ENCODE measurements around the gene ARAP2. TPM values are rescaled to one million over a fixed set of nuclear protein-coding genes. Genes with fewer than 3 reads are reported as not detected.

ARAP2 gene
- total and polyA plus RNA-seq, 2 donors (not counting 3 experiments of a cell fraction or from before 2014, with no cell fraction given) = not detected

DNA sequence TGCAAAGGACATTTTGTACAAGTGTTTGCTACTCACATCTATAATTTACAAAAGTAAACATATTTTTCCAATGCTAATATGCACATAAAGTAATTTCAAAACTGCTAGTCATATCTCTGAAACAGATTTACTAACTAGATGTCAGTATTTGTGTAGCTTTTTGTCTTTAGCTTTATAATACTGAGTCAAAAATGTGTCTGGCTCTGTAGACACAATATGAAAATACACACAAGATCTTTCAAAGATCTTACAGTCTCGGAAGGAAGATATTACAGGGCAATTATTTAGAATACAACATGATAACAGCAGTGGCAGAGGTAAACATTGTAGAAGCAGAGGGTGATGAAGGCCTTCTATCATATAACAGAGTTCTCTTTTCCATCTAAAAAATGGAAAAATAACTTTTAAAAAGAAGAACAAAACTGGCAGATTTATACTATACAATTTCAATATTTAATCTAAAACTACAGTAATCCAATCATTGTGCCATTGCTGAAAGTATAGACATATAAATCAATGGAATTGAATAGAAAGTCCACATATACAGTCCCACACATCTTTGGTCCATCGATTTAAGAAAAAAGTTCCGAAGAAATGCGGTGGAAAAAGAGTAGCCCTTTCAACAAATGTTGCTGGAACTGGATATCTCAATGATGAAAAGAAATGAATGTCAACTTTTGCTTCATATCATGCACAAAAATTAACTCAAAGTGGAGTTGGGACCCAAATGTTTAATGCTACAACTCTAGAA lies 29.4 kb downstream of the ARAP2 start:
- H3K36me3 ChIP-seq (ENCODE audit: control insufficient read depth in 2 of 2, extremely low read depth in 1 of 2, insufficient read depth in 2 of 2, low read length in 2 of 2) = no peaks in the 10 kb centered on the region
- POLR2A ChIA-PET = no interaction called here
- H3K79me2 ChIP-seq (ENCODE audit: control insufficient read depth, insufficient read depth, low read length) = no peaks in the 10 kb centered on the region
- dilution Hi-C loops (cut with MboI; ENCODE audit: extremely low pct_ligation_motif_present, low sequenced_read_pairs) = no loop called here
- no TSS peak for BruUV-seq (replicated peaks)
- H3K27ac ChIP-seq (ENCODE audit: insufficient read depth, low read depth, low read length) = no peak overlapping the region
- no peak for FAIRE-seq
- no peak overlapping the region for H2AFZ ChIP-seq (ENCODE audit: low read depth, low read length)
- H3K9me3 ChIP-seq (replicated peaks; ENCODE audit: control insufficient read depth, insufficient read depth, low read length) = no peaks in the 10 kb centered on the region
- no peaks in the 10 kb centered on the region for H4K20me1 ChIP-seq (replicated peaks; ENCODE audit: control insufficient read depth, extremely low read depth, insufficient read depth, low read length)
- H3K4me1 ChIP-seq (ENCODE audit: control insufficient read depth, extremely low read depth, insufficient read depth, low read length) = no peaks in the 10 kb centered on the region
- no peak overlapping the region for H3K4me3 ChIP-seq (replicated peaks in 1 of 3; ENCODE audit: insufficient read depth in 1 of 3, low read depth in 1 of 3, low read length in 3 of 3)
- TF ChIP-seq, protein P1, sequence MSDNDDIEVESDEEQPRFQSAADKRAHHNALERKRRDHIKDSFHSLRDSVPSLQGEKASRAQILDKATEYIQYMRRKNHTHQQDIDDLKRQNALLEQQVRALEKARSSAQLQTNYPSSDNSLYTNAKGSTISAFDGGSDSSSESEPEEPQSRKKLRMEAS (IDR thresholded peaks at IDR 0.05; ENCODE audit: insufficient read depth, insufficient read length) = no peak
- no peak for TF ChIP-seq GATA2 (IDR thresholded peaks at IDR 0.05; ENCODE audit: insufficient read depth, insufficient read length, low read depth, low read length)
- no peak for TF ChIP-seq POLR2A (IDR thresholded peaks at IDR 0.05; ENCODE audit: low read depth, low read length)
- TF ChIP-seq POLR2AphosphoS5 (IDR thresholded peaks at IDR 0.05; ENCODE audit: insufficient read depth, low read depth, low read length) = no peak
- no peak for TF ChIP-seq JUN (IDR thresholded peaks at IDR 0.05; ENCODE audit: borderline replicate concordance, insufficient read depth, insufficient read length, low read depth)
- TF ChIP-seq, protein P2, sequence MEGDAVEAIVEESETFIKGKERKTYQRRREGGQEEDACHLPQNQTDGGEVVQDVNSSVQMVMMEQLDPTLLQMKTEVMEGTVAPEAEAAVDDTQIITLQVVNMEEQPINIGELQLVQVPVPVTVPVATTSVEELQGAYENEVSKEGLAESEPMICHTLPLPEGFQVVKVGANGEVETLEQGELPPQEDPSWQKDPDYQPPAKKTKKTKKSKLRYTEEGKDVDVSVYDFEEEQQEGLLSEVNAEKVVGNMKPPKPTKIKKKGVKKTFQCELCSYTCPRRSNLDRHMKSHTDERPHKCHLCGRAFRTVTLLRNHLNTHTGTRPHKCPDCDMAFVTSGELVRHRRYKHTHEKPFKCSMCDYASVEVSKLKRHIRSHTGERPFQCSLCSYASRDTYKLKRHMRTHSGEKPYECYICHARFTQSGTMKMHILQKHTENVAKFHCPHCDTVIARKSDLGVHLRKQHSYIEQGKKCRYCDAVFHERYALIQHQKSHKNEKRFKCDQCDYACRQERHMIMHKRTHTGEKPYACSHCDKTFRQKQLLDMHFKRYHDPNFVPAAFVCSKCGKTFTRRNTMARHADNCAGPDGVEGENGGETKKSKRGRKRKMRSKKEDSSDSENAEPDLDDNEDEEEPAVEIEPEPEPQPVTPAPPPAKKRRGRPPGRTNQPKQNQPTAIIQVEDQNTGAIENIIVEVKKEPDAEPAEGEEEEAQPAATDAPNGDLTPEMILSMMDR (IDR thresholded peaks at IDR 0.05; ENCODE audit: extremely low read depth in 1 of 2, insufficient read depth in 1 of 2, low read depth in 1 of 2, low read length in 2 of 2) = no peak
- TF ChIP-seq MYC (IDR thresholded peaks at IDR 0.05; ENCODE audit: low read depth, low read length) = no peak
- no peak for TF ChIP-seq EZH2 (IDR thresholded peaks at IDR 0.05; ENCODE audit: borderline replicate concordance, low read depth, low read length, severe bottlenecking)
- TF ChIP-seq FOS (IDR thresholded peaks at IDR 0.05; ENCODE audit: borderline replicate concordance, insufficient read depth, low read length) = no peak
- no peak overlapping the region for H3K9ac ChIP-seq (replicated peaks; ENCODE audit: extremely low read depth, insufficient read depth, low read length)
- DNase-seq (ENCODE audit: low read depth, low spot score) = no peak
- no peak overlapping the region for H3K4me2 ChIP-seq (ENCODE audit: insufficient read depth, low read length)
- H3K9me1 ChIP-seq (replicated peaks; ENCODE audit: control insufficient read depth, extremely low read depth, insufficient read depth, low read length) = no peaks in the 10 kb centered on the region
- no peaks in the 10 kb centered on the region for H3K27me3 ChIP-seq (ENCODE audit: control insufficient read depth in 2 of 2, insufficient read depth in 2 of 2, low read length in 2 of 2)
- intact Hi-C loops (cut with micrococcal nuclease) = no loop called here
- CTCF ChIA-PET = no interaction called here

Measured in endothelial cell of umbilical vein (primary cell).